DMS 273 treated with DMSO at 0.1 percent for 48 hours (cell line): Measurements from ENCODE around the gene PRR14L.
"Not testable (repeated sequence)": the region's sequence is repeated elsewhere in the genome, so short reads cannot be mapped to it uniquely, and the experiment has no call there.

Experiments
- DNase-seq: peaks from one replicate; lab custom pipeline; 2025; lab: John Stamatoyannopoulos, UW

PRR14L gene

DNA sequence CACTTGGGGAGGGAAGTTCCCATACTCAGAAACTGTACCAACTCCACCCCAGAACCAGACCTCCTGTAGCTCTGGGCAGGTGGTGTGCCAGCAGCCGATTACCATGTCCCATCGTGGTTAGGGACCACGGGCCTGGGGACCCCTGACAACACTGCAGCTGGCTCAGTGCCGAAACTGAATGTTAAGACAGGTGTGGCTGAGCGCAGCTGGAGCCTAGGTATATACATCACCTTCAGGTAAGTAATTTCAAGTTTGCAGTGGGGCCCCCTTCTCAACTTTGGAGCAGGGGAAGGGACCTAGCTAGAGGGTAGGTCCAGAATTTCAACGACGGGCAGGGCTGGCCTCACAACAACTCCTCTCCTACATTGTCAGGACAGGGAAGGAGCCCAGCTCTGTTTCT is 67.2 kb downstream of the PRR14L start:
- no peak for DNase-seq

DNA sequence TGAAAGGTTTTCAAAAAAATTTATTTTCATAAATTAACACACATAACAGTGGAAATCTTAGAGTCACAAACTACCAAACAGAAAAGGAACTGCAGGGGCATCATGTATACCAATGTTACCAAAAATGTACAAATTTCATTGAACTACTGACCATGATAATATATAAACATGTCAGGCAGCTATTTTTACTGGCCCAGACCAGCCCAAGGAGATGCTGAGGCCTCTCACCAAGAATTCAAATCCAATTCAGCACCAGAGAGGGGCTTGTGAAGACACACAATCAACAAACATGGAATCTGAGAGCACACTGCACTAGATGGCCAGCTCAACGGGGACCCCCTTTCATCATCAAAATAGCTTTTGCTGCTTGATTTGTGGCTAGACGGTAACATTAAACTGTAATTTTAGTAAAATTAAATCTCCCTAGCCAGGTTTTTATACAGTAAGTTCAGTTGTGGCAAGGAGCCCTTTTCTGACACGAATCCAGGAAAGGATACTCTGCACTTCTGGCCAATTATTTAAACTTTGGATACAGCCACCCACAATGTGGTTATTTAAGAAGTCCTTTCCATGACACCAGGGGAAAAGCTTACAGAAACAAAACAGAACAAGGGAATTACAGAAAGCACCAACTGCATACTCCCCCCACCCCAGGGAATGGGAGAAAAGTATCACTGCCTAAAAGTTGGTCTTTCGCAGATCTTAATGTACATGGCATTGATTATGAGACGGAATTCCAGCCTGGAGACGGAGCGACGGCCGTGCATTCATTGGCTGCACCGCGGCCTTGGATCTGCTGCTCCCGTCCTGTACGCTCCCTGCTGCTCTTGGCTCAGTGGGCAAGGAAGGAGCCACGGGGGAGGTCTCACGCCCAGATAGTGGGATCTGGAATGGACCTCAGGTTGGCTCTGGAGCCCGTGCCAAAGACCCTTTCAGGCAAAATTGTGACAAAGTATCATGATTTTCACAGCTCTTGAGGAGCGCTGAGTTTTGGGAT is 68.3 kb downstream of the PRR14L start:
- no peak for DNase-seq

DNA sequence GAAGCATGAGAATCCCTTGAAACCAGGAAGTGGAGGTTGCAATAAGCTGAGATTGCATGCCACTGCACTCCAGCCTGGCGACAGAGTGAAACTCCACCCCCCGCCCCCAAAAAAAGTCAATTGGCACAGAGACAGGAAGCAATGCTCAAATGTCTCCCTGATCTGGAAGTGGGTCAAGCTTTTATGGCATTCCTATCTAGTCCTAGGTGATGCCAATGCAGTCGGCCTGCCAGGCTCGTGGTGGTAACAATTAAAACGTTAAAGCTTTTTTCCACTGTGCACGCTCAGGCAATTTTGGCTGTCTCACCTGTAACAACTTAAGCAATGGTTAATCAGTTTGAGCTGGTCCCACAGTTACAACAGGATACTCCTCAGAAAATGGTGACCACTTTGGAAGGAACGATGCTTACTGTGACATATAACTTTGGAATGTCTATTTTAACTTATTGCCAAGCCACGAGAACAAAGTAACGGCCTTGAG is 69.0 kb downstream of the PRR14L start:
- DNase-seq: no peak

DNA sequence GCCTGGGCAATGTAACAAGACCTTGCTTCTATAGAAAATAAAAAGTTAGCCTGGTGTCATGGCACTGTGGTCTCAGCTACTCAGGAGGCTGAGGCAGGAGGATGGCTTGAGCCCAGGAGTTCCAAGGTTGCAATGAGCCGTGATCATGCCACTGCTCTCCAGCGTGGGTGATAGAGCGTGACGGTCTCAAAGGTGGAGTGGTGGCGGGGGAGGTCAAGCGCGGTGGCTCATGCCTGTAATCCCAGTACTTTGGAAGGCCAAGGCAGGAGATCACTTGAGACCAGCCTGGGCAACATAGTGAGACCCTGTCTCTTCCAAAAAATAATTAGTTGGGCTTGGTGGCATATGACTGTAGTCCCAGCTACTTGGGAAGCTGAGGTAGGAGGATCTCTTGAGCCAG is 71.2 kb downstream of the PRR14L start:
- no peak for DNase-seq

DNA sequence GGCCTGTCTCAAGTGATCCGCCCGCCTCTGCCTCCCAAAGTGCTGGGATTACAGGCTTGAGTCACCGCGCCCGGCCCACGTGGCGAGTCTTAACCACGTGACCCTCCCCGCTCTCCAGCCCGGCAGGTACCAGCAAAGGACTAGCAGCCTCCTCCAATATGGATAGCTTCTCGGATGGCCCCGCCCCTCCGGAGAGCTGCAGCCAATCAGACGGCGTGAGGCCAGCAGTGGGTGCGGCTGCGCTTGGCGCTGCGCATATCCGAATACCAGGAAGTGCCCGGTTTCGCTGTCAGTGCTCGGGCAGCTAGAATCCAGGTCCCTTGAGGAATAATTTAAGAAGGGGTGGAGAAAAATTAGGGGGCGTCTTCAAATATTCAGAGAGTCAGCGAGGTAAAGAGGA is 73.2 kb downstream of the PRR14L start:
- no peak for DNase-seq

DNA sequence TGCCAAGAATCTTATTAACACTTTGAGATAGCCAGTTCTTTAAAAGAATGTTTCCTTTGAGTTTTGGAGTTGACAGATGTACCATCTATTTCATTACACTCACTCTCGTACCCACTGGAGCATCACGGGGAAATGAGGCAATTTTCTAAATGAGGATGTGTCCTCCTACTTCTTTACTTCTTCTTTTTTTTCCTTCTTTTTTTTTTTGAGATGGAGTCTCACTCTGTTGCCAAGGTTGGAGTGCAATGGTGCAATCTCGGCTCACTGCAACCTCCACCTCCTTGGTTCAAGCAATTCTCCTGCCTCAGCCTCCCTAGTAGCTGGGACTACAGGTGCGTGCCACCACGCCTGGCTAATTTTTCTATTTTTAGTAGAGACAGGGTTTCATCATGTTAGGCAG is 75.7 kb downstream of the PRR14L start:
- not testable (repeated sequence) for DNase-seq

DNA sequence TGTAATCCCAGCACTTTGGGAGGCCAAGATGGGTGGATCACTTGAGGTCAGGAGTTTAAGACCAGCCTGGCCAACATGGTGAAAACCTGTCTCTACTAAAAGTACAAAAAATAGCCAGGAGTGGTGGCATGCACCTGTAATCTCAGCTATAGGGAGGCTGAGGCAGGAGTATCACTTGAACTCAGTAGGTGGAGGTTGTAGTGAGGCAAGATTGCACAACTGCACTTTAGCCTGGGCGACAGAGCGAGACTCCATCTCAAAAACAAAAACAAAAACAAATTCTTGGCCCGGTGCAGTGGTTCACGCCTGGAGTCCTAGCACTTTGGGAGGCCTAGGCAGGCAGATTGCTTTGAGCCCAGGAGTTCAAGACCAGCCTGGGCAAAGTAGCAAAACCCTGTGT is 81.1 kb downstream of the PRR14L start:
- DNase-seq: not testable (repeated sequence)

DNA sequence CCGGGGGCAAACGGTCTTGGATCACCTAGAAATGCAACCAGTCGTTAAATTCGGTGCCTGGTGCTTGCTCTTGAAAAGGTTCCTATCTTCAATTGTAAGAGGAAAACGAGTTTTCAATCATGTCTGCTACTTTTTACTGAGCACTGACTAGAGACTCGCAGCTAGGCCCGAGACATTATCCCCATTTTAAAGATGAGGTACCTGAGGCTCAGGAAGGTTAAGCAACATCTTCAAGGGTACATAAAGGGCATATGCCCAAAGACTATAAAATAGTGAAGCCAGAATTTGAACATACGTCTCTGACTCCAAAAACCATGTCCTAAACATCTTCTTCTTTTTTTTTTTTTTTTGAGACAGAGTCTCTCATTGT is 87.3 kb downstream of the PRR14L start:
- DNase-seq: no peak

DNA sequence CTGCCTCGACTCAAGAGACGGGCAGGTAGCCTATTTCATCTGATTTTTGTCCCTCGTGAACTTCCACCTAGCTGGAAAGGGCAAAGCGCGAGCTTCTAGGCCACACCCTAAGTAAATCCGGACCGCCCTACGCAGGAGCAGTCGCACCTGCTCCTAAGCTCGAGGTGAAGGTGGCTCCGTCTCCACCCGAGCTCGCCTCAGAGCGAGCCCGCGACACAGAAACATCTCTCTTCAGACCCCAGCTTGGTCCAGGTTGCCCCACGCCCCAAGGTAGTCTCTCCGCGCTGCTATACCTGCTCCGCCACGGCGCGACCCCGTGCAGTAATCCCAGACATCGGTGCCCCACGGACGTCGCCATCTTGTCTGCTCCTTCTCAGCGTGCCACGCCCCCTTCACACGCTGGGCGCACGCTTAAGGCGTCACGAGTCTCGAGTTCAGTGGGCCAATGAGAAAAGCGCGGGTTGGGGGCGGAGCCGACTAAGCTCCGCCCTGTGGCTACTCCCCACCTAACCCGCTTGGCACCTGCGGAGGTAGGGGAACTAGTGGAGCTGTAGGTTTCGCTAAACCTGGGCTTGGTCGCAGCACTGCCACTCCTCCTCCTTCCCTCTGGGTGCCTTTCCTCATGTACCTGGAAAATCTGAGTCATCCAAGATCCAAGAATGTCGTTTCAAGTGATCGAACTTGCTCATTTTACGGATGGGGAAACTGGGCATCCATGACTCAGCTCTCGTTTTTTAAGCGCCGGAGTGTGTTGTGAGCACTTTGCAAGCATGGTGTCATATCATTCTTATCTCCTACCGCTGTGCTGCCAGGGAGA is 87.9 kb downstream of the PRR14L start, which contains the start of gene PISD:
Gene PISD (minus strand): TSS at position 365 of the 817 bp plus-strand sequence. CDS start 7 bp downstream, at position 358.
- DNase-seq: peak; percentile 79

DNA sequence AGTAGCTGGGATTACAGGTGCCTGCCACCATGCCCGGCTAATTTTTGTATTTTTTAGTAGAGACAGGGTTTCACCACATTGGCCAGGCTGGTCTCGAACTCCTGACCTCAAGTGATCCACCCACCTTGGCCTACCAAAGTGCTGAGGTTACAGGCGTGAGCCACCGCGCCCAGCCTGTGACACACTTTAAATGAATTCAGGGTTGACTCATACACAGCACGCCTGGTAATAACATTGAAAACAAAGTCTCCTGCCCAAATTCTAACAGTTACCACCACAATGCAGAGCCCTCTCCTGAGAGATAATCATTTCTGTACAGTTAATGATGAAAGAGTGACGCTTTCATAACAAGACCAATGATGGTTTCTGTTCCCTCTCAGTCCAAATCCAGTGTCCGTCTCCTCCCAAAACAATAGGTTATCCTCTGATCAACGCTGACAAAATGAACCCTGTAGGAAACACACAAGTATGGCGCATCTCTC is 89.0 kb downstream of the PRR14L start:
- not testable (repeated sequence) for DNase-seq

DNA sequence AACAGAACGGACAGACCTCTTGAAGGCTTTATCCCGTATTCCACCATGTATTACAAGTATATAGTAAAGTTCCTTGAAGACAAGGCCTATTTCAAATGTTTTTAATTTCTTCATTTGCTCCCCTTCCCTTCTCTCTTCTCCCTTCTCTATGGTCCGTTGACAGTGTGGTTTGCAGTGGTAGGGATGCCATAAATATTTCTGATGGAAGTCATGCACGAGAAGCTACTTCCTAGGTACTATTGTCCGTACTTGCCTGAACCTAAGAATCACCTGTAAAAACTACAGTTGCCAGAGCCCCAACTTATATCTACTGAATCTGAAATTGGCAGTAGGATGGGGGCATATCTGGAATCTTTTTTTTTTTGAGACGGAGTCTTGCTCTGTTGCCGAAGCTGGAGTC is 90.7 kb downstream of the PRR14L start:
- no peak for DNase-seq

DNA sequence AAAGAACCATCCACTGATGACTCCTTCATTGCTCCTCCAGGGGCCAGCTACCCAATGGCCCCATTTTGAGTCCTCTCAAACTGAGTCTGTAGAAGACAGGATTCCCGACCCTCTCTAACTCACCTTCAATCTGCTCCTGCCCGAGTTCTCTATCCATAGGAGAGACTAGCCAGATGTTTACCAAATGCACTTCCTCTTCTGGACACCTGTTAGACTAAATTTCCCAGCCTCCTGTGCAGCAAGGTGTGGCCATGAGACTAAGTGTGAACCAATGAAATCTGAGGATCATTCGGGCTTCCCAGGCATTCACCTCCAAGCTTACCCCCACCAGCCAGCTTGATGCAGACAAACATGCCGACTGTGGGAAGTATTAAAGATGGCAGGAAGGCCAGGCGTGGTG is 95.5 kb downstream of the PRR14L start:
- no peak for DNase-seq

DNA sequence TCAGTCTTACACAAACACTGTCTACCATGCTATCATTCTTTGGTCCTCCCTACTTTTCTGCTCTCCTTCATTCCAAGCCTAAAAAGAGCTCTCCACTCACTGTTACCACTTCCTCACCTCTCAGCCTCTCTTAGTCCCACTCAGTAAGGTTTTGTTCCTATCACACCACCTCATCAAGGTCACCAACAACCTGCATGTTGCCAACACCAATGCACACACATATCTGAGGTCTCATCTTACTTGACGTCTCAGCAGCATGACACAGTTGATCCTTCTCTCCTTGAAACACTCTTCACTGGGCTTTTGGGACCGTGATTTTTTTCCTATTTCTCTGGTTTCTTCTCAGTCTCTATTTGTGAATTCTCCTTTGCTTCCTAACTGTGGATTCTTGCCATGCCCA is 96.0 kb downstream of the PRR14L start:
- DNase-seq: no peak

DNA sequence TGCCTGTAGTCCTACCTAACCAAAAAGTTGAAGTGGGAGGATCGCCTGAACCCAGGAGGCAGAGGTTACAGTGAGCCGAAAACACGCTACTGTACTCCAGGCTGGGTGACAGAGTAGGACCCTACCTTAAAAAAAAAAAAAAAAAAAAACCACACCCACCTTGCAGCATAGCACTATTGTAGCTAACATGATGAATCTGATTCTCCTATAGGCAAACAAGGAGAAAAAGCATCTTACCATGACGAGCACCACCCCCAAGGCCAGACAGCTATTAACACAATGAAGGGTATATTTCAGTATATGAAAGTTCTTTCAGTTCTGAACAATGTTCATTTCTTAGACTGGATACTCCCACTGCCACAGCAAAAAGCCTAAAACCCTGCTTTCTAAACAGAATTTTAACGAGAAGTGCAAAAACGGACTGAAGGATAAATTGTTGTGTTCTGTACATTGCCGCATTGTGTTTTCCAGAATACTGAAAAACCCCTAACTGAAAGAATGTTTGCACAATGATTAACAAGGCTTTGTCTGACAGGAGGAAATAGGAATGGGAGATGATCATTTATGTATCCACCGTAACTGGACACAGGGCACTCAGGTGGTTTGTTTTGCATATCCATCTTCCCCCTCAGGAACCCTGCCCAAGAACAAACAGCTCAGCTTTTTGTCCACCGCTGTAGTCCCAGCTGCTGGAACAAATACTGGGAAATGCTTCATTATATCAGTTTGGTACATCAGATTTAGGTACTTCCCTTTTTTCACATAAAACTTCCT is 96.8 kb downstream of the PRR14L start:
- no peak for DNase-seq

DNA sequence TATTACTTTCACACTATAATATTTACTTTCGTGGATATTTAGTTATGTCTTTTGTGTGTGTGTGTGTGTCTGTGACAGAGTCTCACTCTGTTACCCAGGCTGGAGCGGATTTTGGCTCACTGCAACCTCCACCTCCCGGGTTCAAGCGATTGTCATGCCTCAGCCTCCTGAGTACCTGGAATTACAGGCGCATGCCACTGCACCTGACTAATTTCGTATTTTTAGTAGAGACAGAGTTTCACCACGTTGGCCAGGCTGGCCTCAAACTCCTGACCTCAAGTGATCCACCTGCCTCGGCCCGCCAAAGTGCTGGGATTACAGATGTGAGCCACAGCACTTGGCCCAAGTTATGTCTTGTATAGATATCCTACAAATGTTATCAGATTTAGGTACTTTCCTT is 97.8 kb downstream of the PRR14L start:
- no peak for DNase-seq

DNA sequence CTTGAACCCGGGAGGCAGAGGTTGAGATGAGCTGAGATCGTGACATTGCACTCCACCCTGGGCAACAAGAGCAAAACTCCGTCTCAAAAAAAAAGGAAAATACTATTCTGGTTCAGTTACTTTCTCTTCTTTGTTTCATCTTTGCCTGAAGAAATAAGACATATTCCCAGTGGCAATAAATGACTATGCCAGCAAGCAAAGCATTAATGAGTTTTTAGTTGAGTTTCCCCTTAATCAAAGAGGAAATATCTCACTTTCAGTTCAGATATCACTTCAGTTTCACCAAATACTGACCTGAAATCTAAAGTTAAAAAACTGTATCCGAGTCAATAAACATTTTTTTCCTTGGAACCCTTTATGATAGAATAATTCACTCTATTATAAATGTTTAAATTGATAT is 98.3 kb downstream of the PRR14L start:
- no peak for DNase-seq

DNA sequence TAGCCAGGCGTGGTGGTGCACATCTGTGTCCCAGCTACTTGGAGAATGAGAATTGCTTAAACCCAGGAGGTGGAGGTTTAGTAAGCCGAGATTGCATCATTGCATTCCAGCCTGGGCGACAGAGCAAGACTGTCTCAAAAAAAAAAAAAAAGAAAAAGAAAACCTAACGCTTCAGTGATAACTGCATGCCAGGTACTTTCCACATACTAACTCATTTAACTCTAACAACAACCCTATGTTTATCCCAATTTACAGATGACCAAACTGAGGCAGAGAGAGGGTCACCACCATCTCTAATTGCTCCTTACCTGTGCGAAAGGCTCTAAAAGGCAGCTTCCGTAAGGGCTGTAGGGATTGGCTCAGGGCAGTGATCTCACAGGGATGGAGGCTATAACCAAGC is 99.5 kb downstream of the PRR14L start:
- no peak for DNase-seq

DNA sequence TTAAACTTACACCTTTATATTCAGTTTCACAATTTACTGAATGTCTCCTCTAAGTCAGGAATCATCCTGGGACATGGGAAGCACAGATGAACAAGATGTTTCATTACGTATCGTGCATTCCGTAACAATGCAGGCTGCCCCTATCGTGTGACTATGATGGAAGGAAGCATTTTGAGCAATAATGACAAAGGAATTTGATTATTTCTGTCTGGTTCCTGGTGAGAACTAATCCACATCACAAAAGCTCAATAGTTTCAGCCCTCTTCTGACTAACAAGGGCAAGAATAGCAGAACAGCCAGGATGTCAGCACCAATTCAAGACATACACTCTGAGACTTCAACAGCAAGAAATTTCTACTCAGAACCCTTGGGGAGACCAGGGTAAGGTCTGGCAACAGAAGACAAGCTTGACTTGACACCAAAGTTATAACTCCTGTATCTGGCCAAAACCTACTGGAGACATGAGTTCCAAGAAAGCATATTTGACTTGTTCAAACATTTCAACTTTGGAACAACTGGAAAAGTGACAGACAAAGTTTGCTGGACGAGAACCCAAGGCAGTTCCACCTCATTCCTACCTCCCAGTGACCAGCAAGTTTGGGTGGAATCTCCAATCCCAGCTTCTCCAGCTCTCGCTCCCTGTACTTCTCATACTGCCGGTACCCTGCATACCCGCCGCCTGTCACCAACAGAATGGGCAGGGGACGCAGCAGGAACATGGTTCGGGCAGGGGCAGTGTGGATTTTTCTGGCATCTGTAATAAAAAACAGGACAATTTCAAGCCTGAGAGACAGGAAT is 102.2 kb downstream of the PRR14L start:
- no peak for DNase-seq

DNA sequence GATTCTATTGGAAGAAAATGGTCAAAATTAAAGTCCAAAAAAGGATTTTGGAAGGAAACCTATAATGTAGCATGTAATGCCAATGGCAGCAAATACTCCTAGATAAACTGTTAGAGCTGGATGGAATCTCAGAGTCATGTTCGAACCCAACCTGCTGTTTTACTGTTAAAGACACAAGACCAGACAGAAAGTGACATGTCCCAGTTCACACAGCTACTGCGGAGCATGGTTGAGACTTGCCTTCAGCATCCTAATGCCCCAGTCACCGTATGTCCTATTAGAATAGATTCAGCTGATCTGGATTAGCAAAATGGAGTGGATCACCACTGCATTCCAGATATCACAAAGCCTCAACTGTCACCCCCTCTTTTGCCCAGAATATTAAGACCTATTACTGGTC is 102.9 kb downstream of the PRR14L start:
- DNase-seq: no peak

DNA sequence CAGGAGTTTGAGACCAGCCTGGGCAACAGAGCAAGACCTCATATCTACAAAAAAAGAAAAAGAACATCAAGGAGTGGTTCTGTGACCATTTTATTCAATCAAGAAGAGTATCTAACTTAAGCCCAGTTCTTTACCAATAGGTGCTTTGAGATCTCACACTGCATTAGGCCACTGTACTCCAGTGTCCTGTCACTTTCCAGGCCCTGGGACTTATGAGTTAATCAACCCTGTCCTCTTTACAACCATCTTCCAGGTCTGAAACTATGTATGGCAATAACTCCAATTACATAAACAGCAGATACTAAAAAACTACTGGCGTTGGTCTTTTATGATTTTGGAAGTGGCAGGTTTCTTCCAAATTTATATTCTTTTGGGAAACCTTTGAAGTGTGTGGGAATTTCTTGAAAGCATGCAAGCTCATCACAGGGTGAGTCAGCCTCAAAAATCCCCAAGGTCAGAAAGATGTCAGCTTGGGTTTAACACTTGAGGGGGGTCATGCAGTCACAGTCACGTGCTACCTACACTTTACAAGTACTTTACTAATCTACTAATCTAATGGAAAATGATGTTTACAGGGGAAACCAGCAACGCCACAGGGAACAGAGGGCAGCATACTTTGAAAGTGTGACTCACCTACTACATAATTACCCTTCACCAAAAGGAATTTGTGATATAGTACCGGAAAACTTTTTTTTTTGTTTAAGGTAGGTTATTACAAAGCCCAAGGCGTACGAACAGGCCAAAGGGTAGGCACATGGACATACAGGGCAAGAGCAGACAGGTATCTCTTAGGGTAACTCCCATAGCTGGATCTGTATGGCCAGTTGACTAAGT is 103.5 kb downstream of the PRR14L start:
- DNase-seq: no peak
